Measurements from ENCODE around the gene ARFGAP1.

Gene ARFGAP1

GRCh38 chr20:63272105-63273058, at the start of gene ARFGAP1:
Gene ARFGAP1 (plus strand): TSS chr20:63272813. CDS start chr20:63275581, 2,768 bp downstream.
- Histone ChIP-seq H3K27ac (ENCODE audit: low read depth, low read length) (peak within 1 kb of the TSS; percentile 47), H3K36me3 (ENCODE audit: insufficient read depth, low read length) (no peaks in the 10 kb centered on the region), H3K4me1 (ENCODE audit: control insufficient read depth, insufficient read depth, low read length, unreplicated experiment) (peaks cover 13% of the 10 kb centered on the region), H3K4me3 (ENCODE audit: low read depth, low read length) (peak within 1 kb of the TSS; percentile 88), H3K27me3 (ENCODE audit: insufficient read depth, low read length) (no peaks in the 10 kb centered on the region), H2AFZ (ENCODE audit: low read length, unreplicated experiment) (peak within 1 kb of the TSS; percentile 12), H3K79me2 (ENCODE audit: control insufficient read depth, insufficient read depth, low read length, unreplicated experiment) (peaks cover 47% of the 10 kb centered on the region)

GRCh38 chr20:63223121-63223825, 49.3 kb upstream of the ARFGAP1 start:
- Histone ChIP-seq H2AFZ (ENCODE audit: low read length, unreplicated experiment) (no peak overlapping the region), H3K4me3 (ENCODE audit: low read depth, low read length) (no peak overlapping the region), H3K27ac (ENCODE audit: low read depth, low read length) (no peak overlapping the region), H3K79me2 (ENCODE audit: control insufficient read depth, insufficient read depth, low read length, unreplicated experiment) (no peaks in the 10 kb centered on the region), H3K4me1 (ENCODE audit: control insufficient read depth, insufficient read depth, low read length, unreplicated experiment) (peaks cover 4% of the 10 kb centered on the region), H3K27me3 (ENCODE audit: insufficient read depth, low read length) (no peaks in the 10 kb centered on the region), H3K36me3 (ENCODE audit: insufficient read depth, low read length) (no peaks in the 10 kb centered on the region)

- H3K4me3 ChIP-seq (ENCODE audit: low read depth, low read length), result no peak overlapping the region
- H3K27me3 ChIP-seq (ENCODE audit: insufficient read depth, low read length), result no peaks in the 10 kb centered on the region
- no peak overlapping the region for H3K27ac ChIP-seq (ENCODE audit: low read depth, low read length)
- peaks cover 4% of the 10 kb centered on the region for H3K4me1 ChIP-seq (ENCODE audit: control insufficient read depth, insufficient read depth, low read length, unreplicated experiment)
- no peak overlapping the region for H2AFZ ChIP-seq (ENCODE audit: low read length, unreplicated experiment)
- H3K36me3 ChIP-seq (ENCODE audit: insufficient read depth, low read length), result no peaks in the 10 kb centered on the region
- H3K79me2 ChIP-seq (ENCODE audit: control insufficient read depth, insufficient read depth, low read length, unreplicated experiment), result no peaks in the 10 kb centered on the region
Observed at GRCh38 chr20:63223826-63224207, 48.8 kb upstream of the ARFGAP1 start.

GRCh38 chr20:63224412-63225081, 48.1 kb upstream of the ARFGAP1 start:
- no peak overlapping the region for H3K4me3 ChIP-seq (ENCODE audit: low read depth, low read length)
- H3K79me2 ChIP-seq (ENCODE audit: control insufficient read depth, insufficient read depth, low read length, unreplicated experiment), result no peaks in the 10 kb centered on the region
- no peak overlapping the region for H3K27ac ChIP-seq (ENCODE audit: low read depth, low read length)
- peaks cover 4% of the 10 kb centered on the region for H3K4me1 ChIP-seq (ENCODE audit: control insufficient read depth, insufficient read depth, low read length, unreplicated experiment)
- no peaks in the 10 kb centered on the region for H3K27me3 ChIP-seq (ENCODE audit: insufficient read depth, low read length)
- no peaks in the 10 kb centered on the region for H3K36me3 ChIP-seq (ENCODE audit: insufficient read depth, low read length)
- H2AFZ ChIP-seq (ENCODE audit: low read length, unreplicated experiment), result no peak overlapping the region

GRCh38 chr20:63225082-63225454, 47.5 kb upstream of the ARFGAP1 start:
- Histone ChIP-seq H3K27me3 (ENCODE audit: insufficient read depth, low read length) (no peaks in the 10 kb centered on the region), H3K27ac (ENCODE audit: low read depth, low read length) (no peak overlapping the region), H3K4me1 (ENCODE audit: control insufficient read depth, insufficient read depth, low read length, unreplicated experiment) (peaks cover 4% of the 10 kb centered on the region), H3K79me2 (ENCODE audit: control insufficient read depth, insufficient read depth, low read length, unreplicated experiment) (no peaks in the 10 kb centered on the region), H3K36me3 (ENCODE audit: insufficient read depth, low read length) (no peaks in the 10 kb centered on the region), H2AFZ (ENCODE audit: low read length, unreplicated experiment) (no peak overlapping the region), H3K4me3 (ENCODE audit: low read depth, low read length) (no peak overlapping the region)

- H3K27me3 ChIP-seq (ENCODE audit: insufficient read depth, low read length), result no peaks in the 10 kb centered on the region
- H3K4me3 ChIP-seq (ENCODE audit: low read depth, low read length), result no peak overlapping the region
- H2AFZ ChIP-seq (ENCODE audit: low read length, unreplicated experiment), result no peak overlapping the region
- H3K36me3 ChIP-seq (ENCODE audit: insufficient read depth, low read length), result no peaks in the 10 kb centered on the region
- peaks cover 8% of the 10 kb centered on the region for H3K4me1 ChIP-seq (ENCODE audit: control insufficient read depth, insufficient read depth, low read length, unreplicated experiment)
- H3K27ac ChIP-seq (ENCODE audit: low read depth, low read length), result no peak overlapping the region
- H3K79me2 ChIP-seq (ENCODE audit: control insufficient read depth, insufficient read depth, low read length, unreplicated experiment), result no peaks in the 10 kb centered on the region
Observed at GRCh38 chr20:63226042-63226943, 46.3 kb upstream of the ARFGAP1 start.

- Histone ChIP-seq H3K27ac (ENCODE audit: low read depth, low read length) (no peak overlapping the region), H3K36me3 (ENCODE audit: insufficient read depth, low read length) (no peaks in the 10 kb centered on the region), H3K27me3 (ENCODE audit: insufficient read depth, low read length) (no peaks in the 10 kb centered on the region), H2AFZ (ENCODE audit: low read length, unreplicated experiment) (no peak overlapping the region), H3K79me2 (ENCODE audit: control insufficient read depth, insufficient read depth, low read length, unreplicated experiment) (no peaks in the 10 kb centered on the region), H3K4me1 (ENCODE audit: control insufficient read depth, insufficient read depth, low read length, unreplicated experiment) (peaks cover 18% of the 10 kb centered on the region), H3K4me3 (ENCODE audit: low read depth, low read length) (no peak overlapping the region)
Observed at GRCh38 chr20:63227260-63227659, 45.4 kb upstream of the ARFGAP1 start.

GRCh38 chr20:63228806-63229205, 43.8 kb upstream of the ARFGAP1 start:
- Histone ChIP-seq H3K4me3 (ENCODE audit: low read depth, low read length) (no peak overlapping the region), H3K79me2 (ENCODE audit: control insufficient read depth, insufficient read depth, low read length, unreplicated experiment) (no peaks in the 10 kb centered on the region), H3K36me3 (ENCODE audit: insufficient read depth, low read length) (no peaks in the 10 kb centered on the region), H3K27ac (ENCODE audit: low read depth, low read length) (no peak overlapping the region), H2AFZ (ENCODE audit: low read length, unreplicated experiment) (no peak overlapping the region), H3K27me3 (ENCODE audit: insufficient read depth, low read length) (no peaks in the 10 kb centered on the region), H3K4me1 (ENCODE audit: control insufficient read depth, insufficient read depth, low read length, unreplicated experiment) (peaks cover 28% of the 10 kb centered on the region)

GRCh38 chr20:63230800-63231268, 41.8 kb upstream of the ARFGAP1 start:
- Histone ChIP-seq H3K36me3 (ENCODE audit: insufficient read depth, low read length) (no peaks in the 10 kb centered on the region), H3K4me1 (ENCODE audit: control insufficient read depth, insufficient read depth, low read length, unreplicated experiment) (peaks cover 24% of the 10 kb centered on the region), H3K4me3 (ENCODE audit: low read depth, low read length) (no peak overlapping the region), H3K79me2 (ENCODE audit: control insufficient read depth, insufficient read depth, low read length, unreplicated experiment) (no peaks in the 10 kb centered on the region), H3K27me3 (ENCODE audit: insufficient read depth, low read length) (no peaks in the 10 kb centered on the region), H3K27ac (ENCODE audit: low read depth, low read length) (no peak overlapping the region), H2AFZ (ENCODE audit: low read length, unreplicated experiment) (no peak overlapping the region)
